Measurements from ENCODE around the gene TAMM41. TPM values are rescaled to one million over a fixed set of nuclear protein-coding genes. Genes with fewer than 3 reads are reported as not detected.

Gene TAMM41
- total and polyA plus RNA-seq, 9 of the 15 experiments (the other 6 are each of a cell fraction or from before 2014, with no cell fraction given): 8.6 to 74.6 (median 29.3) TPM

DNA sequence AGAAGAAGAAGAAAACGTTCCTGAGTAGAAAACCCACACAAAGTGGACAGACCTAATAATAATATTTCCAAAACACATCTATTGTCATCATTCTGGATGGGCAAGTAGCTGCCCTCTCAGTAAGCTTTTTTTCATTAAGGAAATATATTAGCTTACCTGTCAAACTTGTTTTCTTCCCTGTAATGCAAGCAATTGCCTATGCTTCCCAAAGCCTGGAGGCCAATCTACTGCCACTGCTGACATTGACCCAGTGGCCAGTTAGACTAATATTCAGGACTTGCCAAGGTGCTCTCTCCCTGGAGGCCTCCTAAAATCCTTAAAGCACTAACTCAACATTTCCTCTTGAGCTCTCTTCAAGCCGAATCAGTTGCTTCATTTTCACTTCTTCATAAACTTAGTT, 86.7 kb downstream of the TAMM41 start:
- 0% methylated on average over 2 of the region's 2 CpGs for WGBS (ENCODE audit: insufficient coverage, low coverage, missing lambda C conversion rate)
- Histone ChIP-seq H4K20me1 (replicated peaks; ENCODE audit: control insufficient read depth, insufficient read depth, low read length) (0 out of 2 replicates have a peak, but pooled peaks cover 8% of the 10 kb centered on the region), H3K27ac (ENCODE audit: extremely low read depth, low read depth, low read length) (no peak overlapping the region), H3K9me3 (replicated peaks; ENCODE audit: control insufficient read depth, insufficient read depth, low read depth, low read length) (no peaks in the 10 kb centered on the region), H3K9ac (ENCODE audit: insufficient read depth in 1 of 2, low read depth in 2 of 2, low read length in 2 of 2) (no peak overlapping the region), H3K4me2 (ENCODE audit: insufficient read depth, low read length) (no peak overlapping the region), H3K79me2 (ENCODE audit: control insufficient read depth, insufficient read depth, low read length) (no peaks in the 10 kb centered on the region), H3K9me1 (ENCODE audit: control insufficient read depth, insufficient read depth, low read length) (no peaks in the 10 kb centered on the region), H3K27me3 (ENCODE audit: control insufficient read depth in 2 of 2, insufficient read depth in 2 of 2, low read length in 2 of 2) (peaks cover 41 to 58% of the 10 kb centered on the region in 2 experiments), H2AFZ (ENCODE audit: low read depth, low read length) (no peak overlapping the region), H3K4me3 (no peak overlapping the region), H3K36me3 (ENCODE audit: control insufficient read depth, insufficient read depth, low read length) (no peaks in the 10 kb centered on the region), H3K4me1 (replicated peaks in 1 of 2; ENCODE audit: control insufficient read depth in 2 of 2, insufficient read depth in 2 of 2, low read length in 2 of 2) (no peaks in the 10 kb centered on the region)
- ATAC-seq: no peak
- no peak for TF ChIP-seq ZNF584 (CRISPR knock-in tag; IDR thresholded peaks at IDR 0.05; ENCODE audit: low read depth)
- intact Hi-C loops (cut with micrococcal nuclease): no loop called here
- FAIRE-seq: no peak
- no TSS peak for BruUV-seq (replicated peaks)
- DNase-seq (ENCODE audit: extremely low read depth in 1 of 4, low spot score in 3 of 4): no peak
- ChIA-PET POLR2A (interaction anchor here (1.0 kb wide), 1 partner anchor 13 kb away, joined by 3 read pairs; no protein-coding TSS in a partner anchor), CTCF (ENCODE audit: low intra/inter-chr PET ratio) (no interaction called here)
- in situ Hi-C loops (cut with MboI): no loop called here

DNA sequence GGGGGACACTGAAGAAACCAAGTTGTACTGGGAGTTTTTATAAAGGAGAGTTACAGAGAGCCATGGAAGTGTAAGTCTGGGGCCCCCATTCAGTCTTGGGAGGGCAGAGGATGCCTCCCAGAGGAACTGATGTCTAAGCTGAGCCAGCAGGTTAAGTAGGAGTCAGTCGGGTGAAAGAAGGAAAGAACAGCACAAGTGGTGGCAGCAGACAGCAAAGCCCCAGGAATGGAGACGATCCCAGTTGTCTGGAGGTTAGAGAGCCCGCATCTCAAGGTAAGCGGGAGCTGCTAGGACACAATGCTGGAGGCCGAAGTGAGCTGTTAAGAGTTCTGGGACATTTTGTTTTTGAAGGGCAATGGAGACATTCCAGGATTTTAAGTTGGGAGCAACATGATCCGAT, 88.8 kb downstream of the TAMM41 start:
- Histone ChIP-seq H3K4me3 (no peak overlapping the region), H3K9me3 (replicated peaks; ENCODE audit: control insufficient read depth, insufficient read depth, low read depth, low read length) (no peaks in the 10 kb centered on the region), H3K36me3 (ENCODE audit: control insufficient read depth, insufficient read depth, low read length) (no peaks in the 10 kb centered on the region), H3K27ac (ENCODE audit: extremely low read depth, low read depth, low read length) (no peak overlapping the region), H3K4me1 (replicated peaks in 1 of 2; ENCODE audit: control insufficient read depth in 2 of 2, insufficient read depth in 2 of 2, low read length in 2 of 2) (no peaks in the 10 kb centered on the region), H3K79me2 (ENCODE audit: control insufficient read depth, insufficient read depth, low read length) (no peaks in the 10 kb centered on the region), H3K9ac (ENCODE audit: insufficient read depth in 1 of 2, low read depth in 2 of 2, low read length in 2 of 2) (no peak overlapping the region), H3K27me3 (ENCODE audit: control insufficient read depth in 2 of 2, insufficient read depth in 2 of 2, low read length in 2 of 2) (peaks cover 49 to 70% of the 10 kb centered on the region in 2 experiments), H3K4me2 (ENCODE audit: insufficient read depth, low read length) (no peak overlapping the region), H3K9me1 (ENCODE audit: control insufficient read depth, insufficient read depth, low read length) (no peaks in the 10 kb centered on the region), H4K20me1 (replicated peaks; ENCODE audit: control insufficient read depth, insufficient read depth, low read length) (0 out of 2 replicates have a peak, but pooled peaks cover 8% of the 10 kb centered on the region), H2AFZ (ENCODE audit: low read depth, low read length) (no peak overlapping the region)
- peak; percentile 38; the same call in 2 of the 3 replicates for ATAC-seq
- ChIA-PET CTCF (ENCODE audit: low intra/inter-chr PET ratio) (no interaction called here), POLR2A (no interaction called here)
- intact Hi-C loops (cut with micrococcal nuclease) (no loop called here), in situ Hi-C loops (cut with MboI) (no loop called here)
- no peak for FAIRE-seq
- no peak for DNase-seq (ENCODE audit: extremely low read depth in 1 of 4, low spot score in 3 of 4)
- no TSS peak for BruUV-seq (replicated peaks)
- WGBS (ENCODE audit: insufficient coverage, low coverage, missing lambda C conversion rate): 14% methylated on average over 6 of the region's 6 CpGs
- no peak for TF ChIP-seq ZNF347 (CRISPR knock-in tag; IDR thresholded peaks at IDR 0.05; ENCODE audit: low read depth)
- no peak for TF ChIP-seq ZBTB17 (CRISPR knock-in tag; IDR thresholded peaks at IDR 0.05)
- no peak for TF ChIP-seq FOS (IDR thresholded peaks at IDR 0.05; ENCODE audit: extremely low read depth, insufficient read length)
- no peak for TF ChIP-seq LEF1 (IDR thresholded peaks at IDR 0.05)
- TF ChIP-seq, protein P1, sequence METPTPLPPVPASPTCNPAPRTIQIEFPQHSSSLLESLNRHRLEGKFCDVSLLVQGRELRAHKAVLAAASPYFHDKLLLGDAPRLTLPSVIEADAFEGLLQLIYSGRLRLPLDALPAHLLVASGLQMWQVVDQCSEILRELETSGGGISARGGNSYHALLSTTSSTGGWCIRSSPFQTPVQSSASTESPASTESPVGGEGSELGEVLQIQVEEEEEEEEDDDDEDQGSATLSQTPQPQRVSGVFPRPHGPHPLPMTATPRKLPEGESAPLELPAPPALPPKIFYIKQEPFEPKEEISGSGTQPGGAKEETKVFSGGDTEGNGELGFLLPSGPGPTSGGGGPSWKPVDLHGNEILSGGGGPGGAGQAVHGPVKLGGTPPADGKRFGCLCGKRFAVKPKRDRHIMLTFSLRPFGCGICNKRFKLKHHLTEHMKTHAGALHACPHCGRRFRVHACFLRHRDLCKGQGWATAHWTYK (CRISPR knock-in tag; IDR thresholded peaks at IDR 0.05): no peak
- TF ChIP-seq GABPB2 (CRISPR knock-in tag; conservative IDR thresholded peaks at IDR 0.05): no peak
- no peak for TF ChIP-seq DMBX1 (CRISPR knock-in tag; IDR thresholded peaks at IDR 0.05; ENCODE audit: borderline replicate concordance)
- TF ChIP-seq, protein P2, sequence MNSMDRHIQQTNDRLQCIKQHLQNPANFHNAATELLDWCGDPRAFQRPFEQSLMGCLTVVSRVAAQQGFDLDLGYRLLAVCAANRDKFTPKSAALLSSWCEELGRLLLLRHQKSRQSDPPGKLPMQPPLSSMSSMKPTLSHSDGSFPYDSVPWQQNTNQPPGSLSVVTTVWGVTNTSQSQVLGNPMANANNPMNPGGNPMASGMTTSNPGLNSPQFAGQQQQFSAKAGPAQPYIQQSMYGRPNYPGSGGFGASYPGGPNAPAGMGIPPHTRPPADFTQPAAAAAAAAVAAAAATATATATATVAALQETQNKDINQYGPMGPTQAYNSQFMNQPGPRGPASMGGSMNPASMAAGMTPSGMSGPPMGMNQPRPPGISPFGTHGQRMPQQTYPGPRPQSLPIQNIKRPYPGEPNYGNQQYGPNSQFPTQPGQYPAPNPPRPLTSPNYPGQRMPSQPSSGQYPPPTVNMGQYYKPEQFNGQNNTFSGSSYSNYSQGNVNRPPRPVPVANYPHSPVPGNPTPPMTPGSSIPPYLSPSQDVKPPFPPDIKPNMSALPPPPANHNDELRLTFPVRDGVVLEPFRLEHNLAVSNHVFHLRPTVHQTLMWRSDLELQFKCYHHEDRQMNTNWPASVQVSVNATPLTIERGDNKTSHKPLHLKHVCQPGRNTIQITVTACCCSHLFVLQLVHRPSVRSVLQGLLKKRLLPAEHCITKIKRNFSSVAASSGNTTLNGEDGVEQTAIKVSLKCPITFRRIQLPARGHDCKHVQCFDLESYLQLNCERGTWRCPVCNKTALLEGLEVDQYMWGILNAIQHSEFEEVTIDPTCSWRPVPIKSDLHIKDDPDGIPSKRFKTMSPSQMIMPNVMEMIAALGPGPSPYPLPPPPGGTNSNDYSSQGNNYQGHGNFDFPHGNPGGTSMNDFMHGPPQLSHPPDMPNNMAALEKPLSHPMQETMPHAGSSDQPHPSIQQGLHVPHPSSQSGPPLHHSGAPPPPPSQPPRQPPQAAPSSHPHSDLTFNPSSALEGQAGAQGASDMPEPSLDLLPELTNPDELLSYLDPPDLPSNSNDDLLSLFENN (IDR thresholded peaks at IDR 0.05; ENCODE audit: low read depth in 2 of 2, low read length in 2 of 2): no peak
- no peak for TF ChIP-seq TCF7 (IDR thresholded peaks at IDR 0.05; ENCODE audit: borderline replicate concordance)
- no peak for TF ChIP-seq MXI1 (IDR thresholded peaks at IDR 0.05; ENCODE audit: low read depth, low read length)
- TF ChIP-seq NFE2L1 (tag; IDR thresholded peaks at IDR 0.05; ENCODE audit: borderline replicate concordance, low read depth): no peak

Data from K562 (cell line).